ENCODE measurements around the gene HCRT.

HCRT gene

DNA sequence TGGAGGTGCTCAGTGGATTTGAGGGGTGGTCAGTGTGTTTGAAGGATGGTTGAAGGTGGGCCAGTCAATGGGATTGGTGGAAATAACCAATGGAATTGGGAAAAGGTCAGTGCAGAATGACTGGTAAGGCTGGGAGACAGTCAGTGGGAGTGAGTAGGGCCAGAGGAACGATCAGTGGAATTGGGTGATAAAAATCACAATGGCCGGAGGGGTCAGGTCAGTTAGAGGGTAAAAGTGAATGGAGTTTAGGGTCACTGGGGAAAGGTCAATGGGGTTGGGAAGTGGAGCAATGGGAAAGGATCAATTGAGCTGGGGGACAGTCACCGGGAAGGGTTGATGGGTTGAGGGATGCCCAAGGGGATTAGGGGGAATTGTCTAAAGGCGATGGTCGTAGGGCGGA, 19.5 kb downstream of the HCRT start:
- peaks cover 5 to 24% of the 10 kb centered on the region in 2 experiments for H3K27me3 ChIP-seq (ENCODE audit: control insufficient read depth in 1 of 2, insufficient read depth in 1 of 2, low read length in 2 of 2)
- no peak overlapping the region for H2BK5ac ChIP-seq (ENCODE audit: low read depth, low read length, poor library complexity, severe bottlenecking)
- H2BK15ac ChIP-seq (ENCODE audit: low read depth, poor library complexity, severe bottlenecking): no peak overlapping the region
- no peak overlapping the region for H3K23ac ChIP-seq (ENCODE audit: low read length in 2 of 2)
- H3K4ac ChIP-seq (ENCODE audit: low read depth in 1 of 2, low read length in 2 of 2): no peak overlapping the region
- H3K9me3 ChIP-seq (ENCODE audit: control insufficient read depth, low read length): no peaks in the 10 kb centered on the region
- H3K36me3 ChIP-seq (ENCODE audit: control insufficient read depth in 1 of 2, insufficient read depth in 2 of 2, low read depth in 1 of 2, low read length in 2 of 2): no peaks in the 10 kb centered on the region
- H2AK5ac ChIP-seq (ENCODE audit: low read length, severe bottlenecking): no peak overlapping the region
- H2BK120ac ChIP-seq (ENCODE audit: low read depth, low read length): no peak overlapping the region
- no peak overlapping the region for H3K27ac ChIP-seq (ENCODE audit: low read length, poor library complexity, severe bottlenecking)
- 86% methylated on average over 6 of the region's 6 CpGs for WGBS
- H3K4me3 ChIP-seq (ENCODE audit: insufficient read depth in 1 of 2, low read depth in 1 of 2, low read length in 2 of 2): no peak overlapping the region
- no peak overlapping the region for H3K9ac ChIP-seq (ENCODE audit: low read length)
- no peak overlapping the region for H2AFZ ChIP-seq (ENCODE audit: low read depth, low read length)
- no peaks in the 10 kb centered on the region for H3K4me1 ChIP-seq (ENCODE audit: control insufficient read depth, insufficient read depth, low read depth, low read length)
- H3K4me2 ChIP-seq (ENCODE audit: low read length, poor library complexity, severe bottlenecking): no peak overlapping the region
- no peak for DNase-seq
- H4K8ac ChIP-seq (ENCODE audit: low read length): no peak overlapping the region
- H4K91ac ChIP-seq (ENCODE audit: low read length): no peak overlapping the region
- H3K18ac ChIP-seq (ENCODE audit: low read depth in 1 of 2, low read length in 2 of 2): no peak overlapping the region
- no peak overlapping the region for H2BK12ac ChIP-seq (ENCODE audit: low read length in 2 of 2)
- no peak overlapping the region for H3K14ac ChIP-seq (ENCODE audit: low read length in 2 of 2)
- no peaks in the 10 kb centered on the region for H3K79me1 ChIP-seq (replicated peaks; ENCODE audit: low read length, poor library complexity, severe bottlenecking)

DNA sequence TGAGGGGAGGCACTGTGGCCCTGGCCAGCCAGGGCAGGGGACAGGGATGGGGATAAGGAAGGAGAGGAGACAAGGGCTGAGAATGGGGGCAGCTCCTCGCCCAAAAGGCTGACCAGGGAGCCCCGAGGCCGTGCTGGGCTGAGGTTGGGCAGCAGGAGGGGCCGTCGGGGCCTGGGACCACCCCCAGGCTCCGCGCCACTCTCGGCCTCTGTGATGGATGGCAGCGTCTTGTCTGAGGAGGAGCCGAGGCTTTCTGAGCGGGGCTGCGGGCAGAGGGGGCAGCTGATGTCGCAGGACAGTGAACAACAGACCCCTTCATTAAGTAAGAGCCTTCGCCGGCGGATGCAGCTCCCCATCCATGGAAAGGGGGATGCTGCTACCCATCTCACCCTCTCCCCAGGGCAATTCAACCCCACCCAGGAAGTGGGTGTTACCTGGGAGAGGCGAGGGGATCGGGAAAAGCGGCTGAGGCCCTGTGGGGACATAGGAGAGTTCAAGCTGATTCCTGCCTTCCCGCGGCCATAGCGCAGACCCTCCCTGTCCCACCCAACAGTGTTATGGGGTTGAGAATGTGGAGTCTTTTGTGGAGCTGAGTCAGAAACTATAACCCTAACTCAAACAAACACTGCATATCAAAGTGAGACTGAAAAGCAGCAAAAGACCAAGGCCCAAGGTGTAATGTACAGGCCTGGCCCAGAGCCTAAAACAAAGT, 21.4 kb downstream of the HCRT start:
- WGBS: 83% methylated on average over 14 of the region's 22 CpGs
- no peaks in the 10 kb centered on the region for H3K9me3 ChIP-seq (ENCODE audit: control insufficient read depth, low read length)
- no peak overlapping the region for H2BK120ac ChIP-seq (ENCODE audit: low read depth, low read length)
- H4K8ac ChIP-seq (ENCODE audit: low read length): no peak overlapping the region
- H3K4ac ChIP-seq (ENCODE audit: low read depth in 1 of 2, low read length in 2 of 2): no peak overlapping the region
- no peaks in the 10 kb centered on the region for H3K36me3 ChIP-seq (ENCODE audit: control insufficient read depth in 1 of 2, insufficient read depth in 2 of 2, low read depth in 1 of 2, low read length in 2 of 2)
- DNase-seq: no peak
- no peak overlapping the region for H4K91ac ChIP-seq (ENCODE audit: low read length)
- no peak overlapping the region for H3K18ac ChIP-seq (ENCODE audit: low read depth in 1 of 2, low read length in 2 of 2)
- H2BK12ac ChIP-seq (ENCODE audit: low read length in 2 of 2): no peak overlapping the region
- no peak overlapping the region for H3K4me3 ChIP-seq (ENCODE audit: insufficient read depth in 1 of 2, low read depth in 1 of 2, low read length in 2 of 2)
- H3K23ac ChIP-seq (ENCODE audit: low read length in 2 of 2): no peak overlapping the region
- H2BK5ac ChIP-seq (ENCODE audit: low read depth, low read length, poor library complexity, severe bottlenecking): no peak overlapping the region
- no peak overlapping the region for H3K4me2 ChIP-seq (ENCODE audit: low read length, poor library complexity, severe bottlenecking)
- H3K9ac ChIP-seq (ENCODE audit: low read length): no peak overlapping the region
- H2BK15ac ChIP-seq (ENCODE audit: low read depth, poor library complexity, severe bottlenecking): no peak overlapping the region
- H3K79me1 ChIP-seq (replicated peaks; ENCODE audit: low read length, poor library complexity, severe bottlenecking): no peaks in the 10 kb centered on the region
- H3K4me1 ChIP-seq (ENCODE audit: control insufficient read depth, insufficient read depth, low read depth, low read length): no peaks in the 10 kb centered on the region
- H2AK5ac ChIP-seq (ENCODE audit: low read length, severe bottlenecking): no peak overlapping the region
- no peak overlapping the region for H2AFZ ChIP-seq (ENCODE audit: low read depth, low read length)
- no peak overlapping the region for H3K14ac ChIP-seq (ENCODE audit: low read length in 2 of 2)
- H3K27ac ChIP-seq (ENCODE audit: low read length, poor library complexity, severe bottlenecking): no peak overlapping the region
- peaks cover 0 to 16% of the 10 kb centered on the region in 2 experiments for H3K27me3 ChIP-seq (ENCODE audit: control insufficient read depth in 1 of 2, insufficient read depth in 1 of 2, low read length in 2 of 2)

DNA sequence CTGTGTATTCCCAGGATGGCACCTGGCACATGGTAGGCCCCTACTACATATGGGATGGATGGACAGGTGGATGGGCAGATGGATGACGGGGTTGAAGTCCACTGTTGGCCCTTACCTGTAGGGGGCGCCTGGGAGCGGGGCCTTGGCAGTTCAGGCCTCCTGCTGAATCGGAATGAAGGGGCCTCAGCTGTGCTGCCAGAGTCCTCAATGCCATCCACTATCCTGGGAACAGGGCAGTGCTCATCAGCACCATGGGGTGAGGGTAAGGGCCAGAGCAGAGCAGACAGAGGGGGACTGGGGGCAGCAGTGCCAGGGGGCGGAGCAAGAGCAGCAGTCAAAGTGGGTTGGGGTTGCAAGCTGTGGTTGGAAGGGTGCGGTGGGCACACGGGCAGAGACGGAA, 22.1 kb downstream of the HCRT start:
- Histone ChIP-seq H3K23ac (ENCODE audit: low read length in 2 of 2) (no peak overlapping the region), H2BK120ac (ENCODE audit: low read depth, low read length) (no peak overlapping the region), H2AK5ac (ENCODE audit: low read length, severe bottlenecking) (no peak overlapping the region), H2BK5ac (ENCODE audit: low read depth, low read length, poor library complexity, severe bottlenecking) (no peak overlapping the region), H3K9me3 (ENCODE audit: control insufficient read depth, low read length) (no peaks in the 10 kb centered on the region), H4K91ac (ENCODE audit: low read length) (no peak overlapping the region), H3K18ac (ENCODE audit: low read depth in 1 of 2, low read length in 2 of 2) (no peak overlapping the region), H2BK15ac (ENCODE audit: low read depth, poor library complexity, severe bottlenecking) (no peak overlapping the region), H3K4me3 (ENCODE audit: insufficient read depth in 1 of 2, low read depth in 1 of 2, low read length in 2 of 2) (no peak overlapping the region), H3K9ac (ENCODE audit: low read length) (no peak overlapping the region), H3K14ac (ENCODE audit: low read length in 2 of 2) (no peak overlapping the region), H3K36me3 (ENCODE audit: control insufficient read depth in 1 of 2, insufficient read depth in 2 of 2, low read depth in 1 of 2, low read length in 2 of 2) (no peaks in the 10 kb centered on the region), H3K27me3 (ENCODE audit: control insufficient read depth in 1 of 2, insufficient read depth in 1 of 2, low read length in 2 of 2) (peaks cover 0 to 16% of the 10 kb centered on the region in 2 experiments), H4K8ac (ENCODE audit: low read length) (no peak overlapping the region), H3K4ac (ENCODE audit: low read depth in 1 of 2, low read length in 2 of 2) (no peak overlapping the region), H2AFZ (ENCODE audit: low read depth, low read length) (no peak overlapping the region), H3K4me2 (ENCODE audit: low read length, poor library complexity, severe bottlenecking) (no peak overlapping the region), H3K79me1 (replicated peaks; ENCODE audit: low read length, poor library complexity, severe bottlenecking) (no peaks in the 10 kb centered on the region), H3K27ac (ENCODE audit: low read length, poor library complexity, severe bottlenecking) (no peak overlapping the region), H2BK12ac (ENCODE audit: low read length in 2 of 2) (no peak overlapping the region), H3K4me1 (ENCODE audit: control insufficient read depth, insufficient read depth, low read depth, low read length) (no peaks in the 10 kb centered on the region)
- WGBS: 64% methylated on average over 8 of the region's 8 CpGs
- DNase-seq: no peak

DNA sequence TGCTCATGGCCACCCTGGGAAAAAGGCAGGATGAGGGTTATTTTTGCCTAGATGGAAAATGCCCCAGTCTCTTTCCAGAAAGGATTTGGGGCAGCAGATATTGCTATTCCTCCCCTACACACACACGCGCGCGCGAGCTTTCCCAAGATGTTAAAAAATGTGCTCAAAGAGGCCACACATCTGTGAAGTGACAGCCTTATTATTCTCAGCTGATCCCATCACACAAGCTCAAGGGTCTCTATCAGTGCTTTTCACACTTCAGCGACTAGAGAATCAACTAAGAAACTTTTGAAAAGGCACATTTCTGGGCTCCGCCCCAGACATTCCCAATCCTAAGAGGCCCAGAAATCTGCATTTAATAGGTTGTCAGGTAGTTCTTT, 24.7 kb downstream of the HCRT start:
- H4K8ac ChIP-seq (ENCODE audit: low read length): no peak overlapping the region
- H3K36me3 ChIP-seq (ENCODE audit: control insufficient read depth in 1 of 2, insufficient read depth in 2 of 2, low read depth in 1 of 2, low read length in 2 of 2): no peaks in the 10 kb centered on the region
- peaks cover 2% of the 10 kb centered on the region for H3K4me1 ChIP-seq (ENCODE audit: control insufficient read depth, insufficient read depth, low read depth, low read length)
- peaks cover 1% of the 10 kb centered on the region for H3K79me1 ChIP-seq (replicated peaks; ENCODE audit: low read length, poor library complexity, severe bottlenecking)
- WGBS: 88% methylated on average over 6 of the region's 7 CpGs
- no peak overlapping the region for H3K14ac ChIP-seq (ENCODE audit: low read length in 2 of 2)
- no peak for DNase-seq
- no peak overlapping the region for H3K9ac ChIP-seq (ENCODE audit: low read length)
- H3K4me2 ChIP-seq (ENCODE audit: low read length, poor library complexity, severe bottlenecking): no peak overlapping the region
- no peak overlapping the region for H3K18ac ChIP-seq (ENCODE audit: low read depth in 1 of 2, low read length in 2 of 2)
- no peak overlapping the region for H2BK5ac ChIP-seq (ENCODE audit: low read depth, low read length, poor library complexity, severe bottlenecking)
- no peak overlapping the region for H3K23ac ChIP-seq (ENCODE audit: low read length in 2 of 2)
- H3K4me3 ChIP-seq (ENCODE audit: insufficient read depth in 1 of 2, low read depth in 1 of 2, low read length in 2 of 2): no peak overlapping the region
- no peak overlapping the region for H3K27ac ChIP-seq (ENCODE audit: low read length, poor library complexity, severe bottlenecking)
- no peak overlapping the region for H2AK5ac ChIP-seq (ENCODE audit: low read length, severe bottlenecking)
- no peak overlapping the region for H2BK15ac ChIP-seq (ENCODE audit: low read depth, poor library complexity, severe bottlenecking)
- H3K9me3 ChIP-seq (ENCODE audit: control insufficient read depth, low read length): no peaks in the 10 kb centered on the region
- H2AFZ ChIP-seq (ENCODE audit: low read depth, low read length): no peak overlapping the region
- H2BK12ac ChIP-seq (ENCODE audit: low read length in 2 of 2): no peak overlapping the region
- no peak overlapping the region for H2BK120ac ChIP-seq (ENCODE audit: low read depth, low read length)
- no peak overlapping the region for H3K4ac ChIP-seq (ENCODE audit: low read depth in 1 of 2, low read length in 2 of 2)
- H3K27me3 ChIP-seq (ENCODE audit: control insufficient read depth in 1 of 2, insufficient read depth in 1 of 2, low read length in 2 of 2): peaks cover 0 to 15% of the 10 kb centered on the region in 2 experiments
- no peak overlapping the region for H4K91ac ChIP-seq (ENCODE audit: low read length)

Measured in mesenchymal stem cell (in vitro differentiated cells and primary cell).